ENCODE data around the gene ASB5.

ASB5 gene

DNA sequence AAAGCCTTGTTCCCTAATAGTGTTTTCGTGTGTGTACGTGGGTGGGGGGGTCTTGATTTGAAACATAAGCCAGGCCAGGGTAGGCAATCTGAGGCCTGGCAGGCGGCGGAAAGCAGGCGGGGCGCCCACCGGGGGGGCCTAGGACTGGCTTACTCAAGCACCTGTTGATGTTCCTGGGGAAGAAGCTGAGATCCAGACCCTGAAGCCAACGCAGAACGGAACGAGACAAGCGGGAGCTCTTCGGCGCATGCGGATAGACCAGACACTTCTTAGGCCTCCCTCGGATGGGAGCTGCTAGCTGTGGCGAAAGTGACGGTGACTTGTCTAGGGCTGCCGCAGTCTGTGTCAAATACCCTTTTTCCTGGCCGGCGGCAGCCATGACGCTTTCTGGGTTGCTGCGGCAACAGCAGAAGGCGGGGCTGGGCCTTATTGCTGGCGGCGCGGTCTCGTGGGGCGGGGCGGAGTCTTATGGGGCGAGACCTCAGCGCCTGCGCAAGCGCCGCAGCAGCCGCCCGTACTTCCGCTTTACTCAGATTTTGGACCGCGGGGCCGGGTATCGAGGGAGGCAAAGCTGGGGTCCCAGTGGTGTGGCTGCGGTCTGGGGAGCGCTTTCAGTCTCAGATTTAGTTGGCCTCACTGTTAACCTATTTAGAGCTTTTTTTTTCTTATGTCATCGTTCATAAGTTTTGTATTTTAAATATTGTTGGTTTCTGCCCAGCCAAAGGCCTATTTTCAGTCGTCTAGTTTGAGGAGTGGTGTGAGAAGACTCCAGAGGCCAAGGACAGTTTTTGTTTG is 73.6 kb downstream of the ASB5 start, which contains the start of gene SPATA4:
Gene SPATA4, minus strand, starts transcription at position 402 of the 795 bp plus-strand sequence. Its CDS starts 23 bp downstream, at position 379.
- peak; percentile 63 for DNase-seq (ENCODE audit: low read depth)
- no peak for TF ChIP-seq CTCF (IDR thresholded peaks at IDR 0.05; ENCODE audit: control insufficient read depth, extremely low read depth, insufficient read depth)
- H3K4me3 ChIP-seq (ENCODE audit: low read depth, low read length): peak within 1 kb of the TSS; percentile 65

DNA sequence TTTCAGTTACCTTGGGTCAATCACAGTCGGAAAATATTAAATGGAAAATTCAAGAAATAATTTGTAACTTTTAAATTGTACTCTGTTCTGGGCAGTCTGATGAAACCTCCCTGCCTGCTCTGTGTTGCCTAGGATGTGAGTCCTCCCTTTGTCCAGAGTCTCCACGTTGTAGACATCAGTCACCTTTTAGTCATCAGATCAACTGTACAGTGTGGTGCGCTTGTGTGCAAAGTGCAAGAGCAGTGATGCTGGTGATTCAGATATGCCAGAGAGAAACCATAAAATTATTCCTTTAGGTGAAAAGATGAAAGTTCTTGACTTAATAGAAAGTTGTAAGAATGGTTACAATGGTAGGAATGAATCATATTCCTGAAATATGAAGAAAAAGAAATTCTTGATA is 75.1 kb downstream of the ASB5 start:
- no peak overlapping the region for H3K4me3 ChIP-seq (ENCODE audit: low read depth, low read length)
- no peak for DNase-seq (ENCODE audit: low read depth)
- no peak for TF ChIP-seq CTCF (IDR thresholded peaks at IDR 0.05; ENCODE audit: control insufficient read depth, extremely low read depth, insufficient read depth)

DNA sequence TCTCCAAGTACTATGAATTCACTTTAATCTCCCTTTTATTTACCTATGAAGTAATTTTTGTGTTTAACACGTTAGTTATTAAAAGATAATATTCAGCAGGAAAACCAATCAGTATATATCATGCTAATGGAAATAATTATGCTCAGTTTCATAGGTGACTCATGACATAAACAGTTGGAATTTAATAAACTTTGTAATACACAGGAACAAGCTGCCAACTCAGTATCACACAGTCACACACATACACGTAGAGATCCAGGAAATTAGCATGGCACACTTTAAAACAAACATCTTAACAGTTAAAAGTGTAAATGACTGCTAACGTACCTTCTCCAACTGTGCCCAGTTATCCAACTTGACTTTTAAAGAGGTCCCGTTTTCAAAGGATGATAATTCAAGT is 75.9 kb downstream of the ASB5 start:
- no peak for DNase-seq (ENCODE audit: low read depth)
- no peak for TF ChIP-seq CTCF (IDR thresholded peaks at IDR 0.05; ENCODE audit: control insufficient read depth, extremely low read depth, insufficient read depth)
- H3K4me3 ChIP-seq (ENCODE audit: low read depth, low read length): no peak overlapping the region

GRCh38 chr4:176191974-176192373 is 77.0 kb downstream of the ASB5 start:
- TF ChIP-seq CTCF (IDR thresholded peaks at IDR 0.05; ENCODE audit: control insufficient read depth, extremely low read depth, insufficient read depth): peak; percentile 60
- H3K4me3 ChIP-seq (ENCODE audit: low read depth, low read length): no peak overlapping the region
- DNase-seq (ENCODE audit: low read depth): no peak

DNA sequence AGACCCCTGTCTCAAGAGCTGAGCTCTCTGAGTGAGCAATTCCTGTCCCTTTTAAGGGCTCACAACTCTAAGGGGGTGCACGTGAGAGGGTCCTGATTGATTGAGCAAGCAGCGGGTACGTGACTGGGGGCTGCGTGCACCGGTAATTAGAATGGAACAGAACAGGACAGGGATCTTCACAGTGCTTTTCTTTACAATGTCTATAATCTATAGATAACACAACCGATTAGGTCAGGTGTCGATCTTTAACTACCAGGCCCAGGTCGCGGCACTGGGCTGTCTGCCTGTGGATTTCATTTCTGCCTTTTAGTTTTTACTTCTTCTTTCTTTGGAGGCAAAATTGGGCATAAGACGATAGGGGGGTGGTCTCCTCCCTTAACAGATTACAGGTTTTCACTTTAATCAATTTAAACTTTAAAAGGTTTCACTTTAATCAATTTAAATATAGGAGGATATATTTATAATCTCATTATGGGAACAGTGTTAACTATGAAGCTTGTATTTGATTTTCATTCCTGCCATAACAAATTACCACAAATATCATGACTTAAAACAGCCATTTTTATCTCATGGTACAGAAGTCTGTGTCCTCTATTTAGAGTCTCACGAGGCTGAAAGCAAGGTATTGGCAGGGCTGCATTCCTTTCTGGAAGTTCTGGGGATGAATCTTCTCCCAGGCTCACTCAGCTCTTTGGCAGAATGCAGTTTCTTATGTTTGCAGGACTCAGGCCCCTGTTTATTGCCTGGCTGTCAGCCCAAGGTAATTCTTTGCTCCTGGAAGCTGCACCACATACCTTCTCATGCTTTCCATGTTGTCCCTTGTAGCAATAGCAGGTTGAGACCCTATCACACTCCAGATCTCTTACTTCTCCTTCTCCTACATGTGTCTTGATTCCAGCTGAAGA is 78.9 kb downstream of the ASB5 start:
- no peak for TF ChIP-seq CTCF (IDR thresholded peaks at IDR 0.05; ENCODE audit: control insufficient read depth, extremely low read depth, insufficient read depth)
- no peak overlapping the region for H3K4me3 ChIP-seq (ENCODE audit: low read depth, low read length)
- peak; percentile 58 for DNase-seq (ENCODE audit: low read depth)

- DNase-seq (ENCODE audit: low read depth): no peak
- no peak overlapping the region for H3K4me3 ChIP-seq (ENCODE audit: low read depth, low read length)
Measured at GRCh38 chr4:176188654-176189053, 80.4 kb downstream of the ASB5 start.

More at GRCh38 chr4:176188654-176189053, 80.4 kb downstream of the ASB5 start:
- no peak for TF ChIP-seq CTCF (IDR thresholded peaks at IDR 0.05; ENCODE audit: control insufficient read depth, extremely low read depth, insufficient read depth)
